ENCODE data around the gene ABCC4. TPM values are rescaled to one million over a fixed set of nuclear protein-coding genes. Genes with fewer than 3 reads are reported as not detected.

ABCC4 gene
- total and polyA plus RNA-seq, 2 donors from 2014 or later, result 11.3 to 52.4 TPM

DNA sequence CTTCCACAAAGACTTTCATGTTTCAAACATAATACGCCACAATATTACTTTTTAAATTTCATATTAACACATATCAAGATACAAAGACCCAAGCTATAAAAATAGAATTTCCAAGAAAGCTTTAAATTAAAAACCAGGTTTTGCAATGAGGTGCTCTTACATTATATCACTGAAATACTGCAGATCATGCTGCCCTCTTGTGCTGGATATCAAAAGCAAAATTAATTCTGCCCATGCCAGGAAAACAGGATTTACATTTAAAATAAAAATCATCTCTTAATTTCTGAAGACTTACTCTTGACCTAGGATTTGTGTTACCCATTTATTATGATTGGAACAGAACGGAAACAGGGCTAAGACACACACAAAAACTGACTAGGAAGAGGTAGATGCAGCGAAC is 145.0 kb downstream of the ABCC4 start:
- DNase-seq (peak in 1 of 5 donors; percentile 20), FAIRE-seq (no peak)
- H3K4me3 ChIP-seq (ENCODE audit: low read length in 3 of 3), result no peak overlapping the region
- TF ChIP-seq, protein P1, sequence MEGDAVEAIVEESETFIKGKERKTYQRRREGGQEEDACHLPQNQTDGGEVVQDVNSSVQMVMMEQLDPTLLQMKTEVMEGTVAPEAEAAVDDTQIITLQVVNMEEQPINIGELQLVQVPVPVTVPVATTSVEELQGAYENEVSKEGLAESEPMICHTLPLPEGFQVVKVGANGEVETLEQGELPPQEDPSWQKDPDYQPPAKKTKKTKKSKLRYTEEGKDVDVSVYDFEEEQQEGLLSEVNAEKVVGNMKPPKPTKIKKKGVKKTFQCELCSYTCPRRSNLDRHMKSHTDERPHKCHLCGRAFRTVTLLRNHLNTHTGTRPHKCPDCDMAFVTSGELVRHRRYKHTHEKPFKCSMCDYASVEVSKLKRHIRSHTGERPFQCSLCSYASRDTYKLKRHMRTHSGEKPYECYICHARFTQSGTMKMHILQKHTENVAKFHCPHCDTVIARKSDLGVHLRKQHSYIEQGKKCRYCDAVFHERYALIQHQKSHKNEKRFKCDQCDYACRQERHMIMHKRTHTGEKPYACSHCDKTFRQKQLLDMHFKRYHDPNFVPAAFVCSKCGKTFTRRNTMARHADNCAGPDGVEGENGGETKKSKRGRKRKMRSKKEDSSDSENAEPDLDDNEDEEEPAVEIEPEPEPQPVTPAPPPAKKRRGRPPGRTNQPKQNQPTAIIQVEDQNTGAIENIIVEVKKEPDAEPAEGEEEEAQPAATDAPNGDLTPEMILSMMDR (IDR thresholded peaks at IDR 0.05; ENCODE audit: borderline replicate concordance, extremely low read depth, insufficient read depth), result no peak
- no peaks in the 10 kb centered on the region for H3K4me1 ChIP-seq (ENCODE audit: control insufficient read depth in 2 of 3, insufficient read depth in 2 of 3, low read depth in 1 of 3, low read length in 3 of 3)
- no peaks in the 10 kb centered on the region for H3K36me3 ChIP-seq (ENCODE audit: control insufficient read depth in 2 of 3, insufficient read depth in 3 of 3, low read length in 3 of 3)
- intact Hi-C loops (cut with DNase I), result no loop called here
- no peak overlapping the region for H3K9ac ChIP-seq (ENCODE audit: low read length in 3 of 3)
- H3K9me3 ChIP-seq (ENCODE audit: control insufficient read depth in 2 of 3, insufficient read depth in 1 of 3, low read length in 3 of 3), result no peaks in the 10 kb centered on the region
- H3K27ac ChIP-seq (ENCODE audit: low read depth in 2 of 2, low read length in 2 of 2), result no peak overlapping the region
- no peaks in the 10 kb centered on the region for H3K27me3 ChIP-seq (ENCODE audit: control insufficient read depth, insufficient read depth, low read length)

DNA sequence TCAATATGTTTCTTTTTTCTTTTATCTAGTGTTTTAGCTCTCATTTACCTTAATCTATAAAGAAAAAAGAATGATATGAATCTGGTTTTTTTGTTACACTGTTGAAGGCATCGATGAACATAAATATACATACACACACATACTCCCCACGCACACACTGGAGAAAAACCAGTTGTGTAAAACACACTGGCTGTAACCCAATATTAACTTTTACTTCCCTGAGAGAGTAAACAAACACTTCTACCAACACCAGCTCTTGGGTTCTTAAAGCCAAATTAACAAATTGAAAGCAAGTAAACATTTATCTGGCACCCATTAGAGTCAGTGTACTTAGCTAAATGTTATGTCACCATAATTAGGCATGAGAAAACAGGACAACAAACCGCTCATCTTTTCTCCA is 145.7 kb downstream of the ABCC4 start:
- DNase-seq (no peak), FAIRE-seq (no peak)

DNA sequence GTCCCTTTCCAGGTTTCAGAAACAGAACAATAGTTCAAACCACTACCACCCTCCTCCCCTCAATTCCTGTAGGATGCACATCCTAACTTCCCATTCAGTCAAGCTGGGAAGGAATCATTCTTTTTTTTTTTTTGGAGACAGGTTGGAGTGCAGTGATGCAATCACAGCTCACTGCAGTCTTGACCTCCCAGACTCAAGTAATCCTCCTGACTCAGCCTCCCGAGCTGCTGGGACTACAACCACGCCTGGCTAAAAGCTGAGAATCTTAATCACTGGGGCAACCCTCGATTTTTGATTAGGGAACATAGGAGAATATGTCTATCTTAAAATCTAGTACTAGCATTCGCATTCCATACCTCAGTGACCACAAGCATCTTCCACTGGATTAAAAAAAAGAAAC is 146.2 kb downstream of the ABCC4 start:
- intact Hi-C loops (cut with DNase I), result no loop called here
- no peak overlapping the region for H3K4me3 ChIP-seq (ENCODE audit: low read length in 3 of 3)
- H3K9me3 ChIP-seq (ENCODE audit: control insufficient read depth in 2 of 3, insufficient read depth in 1 of 3, low read length in 3 of 3), result no peaks in the 10 kb centered on the region
- H3K27me3 ChIP-seq (ENCODE audit: control insufficient read depth, insufficient read depth, low read length), result no peaks in the 10 kb centered on the region
- TF ChIP-seq, protein P1 (IDR thresholded peaks at IDR 0.05; ENCODE audit: borderline replicate concordance, extremely low read depth, insufficient read depth), result no peak
- FAIRE-seq (no peak), DNase-seq (no peak)
- H3K9ac ChIP-seq (ENCODE audit: low read length in 3 of 3), result no peak overlapping the region
- H3K36me3 ChIP-seq (ENCODE audit: control insufficient read depth in 2 of 3, insufficient read depth in 3 of 3, low read length in 3 of 3), result no peaks in the 10 kb centered on the region
- H3K27ac ChIP-seq (ENCODE audit: low read depth in 2 of 2, low read length in 2 of 2), result no peak overlapping the region
- H3K4me1 ChIP-seq (ENCODE audit: control insufficient read depth in 2 of 3, insufficient read depth in 2 of 3, low read depth in 1 of 3, low read length in 3 of 3), result no peaks in the 10 kb centered on the region

More for the DNA sequence above, 145.7 kb downstream of the ABCC4 start:
- TF ChIP-seq, protein P1 (IDR thresholded peaks at IDR 0.05; ENCODE audit: borderline replicate concordance, extremely low read depth, insufficient read depth), result no peak
- Histone ChIP-seq H3K4me3 (ENCODE audit: low read length in 3 of 3) (no peak overlapping the region), H3K4me1 (ENCODE audit: control insufficient read depth in 2 of 3, insufficient read depth in 2 of 3, low read depth in 1 of 3, low read length in 3 of 3) (no peaks in the 10 kb centered on the region), H3K27me3 (ENCODE audit: control insufficient read depth, insufficient read depth, low read length) (no peaks in the 10 kb centered on the region), H3K9me3 (ENCODE audit: control insufficient read depth in 2 of 3, insufficient read depth in 1 of 3, low read length in 3 of 3) (no peaks in the 10 kb centered on the region), H3K9ac (ENCODE audit: low read length in 3 of 3) (no peak overlapping the region), H3K27ac (ENCODE audit: low read depth in 2 of 2, low read length in 2 of 2) (no peak overlapping the region), H3K36me3 (ENCODE audit: control insufficient read depth in 2 of 3, insufficient read depth in 3 of 3, low read length in 3 of 3) (no peaks in the 10 kb centered on the region)
- intact Hi-C loops (cut with DNase I), result no loop called here

DNA sequence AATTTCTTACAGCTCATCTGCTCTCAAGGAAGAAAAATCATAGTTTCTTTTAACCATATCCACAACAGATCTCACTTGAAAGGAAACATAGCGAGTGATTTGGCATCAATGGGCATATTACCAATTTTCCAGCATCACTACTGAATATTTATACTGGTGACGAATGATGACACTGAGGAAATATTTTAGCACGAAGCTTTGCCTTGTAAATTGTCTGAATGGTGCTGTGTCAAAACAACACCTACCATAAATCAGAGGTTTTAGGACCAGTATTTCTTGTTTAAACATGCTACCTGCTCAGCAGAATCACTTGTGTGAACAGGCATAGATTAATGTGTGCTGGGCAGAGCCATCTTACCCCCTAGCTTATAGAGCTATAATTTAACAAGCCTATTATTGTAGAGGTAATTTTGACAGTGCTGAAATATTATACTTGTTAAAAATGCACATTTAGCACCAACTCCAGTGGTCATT is 146.8 kb downstream of the ABCC4 start:
- FAIRE-seq, result no peak

More for the DNA sequence above, 146.8 kb downstream of the ABCC4 start:
- Histone ChIP-seq H3K9me3 (ENCODE audit: control insufficient read depth in 2 of 3, insufficient read depth in 1 of 3, low read length in 3 of 3) (no peaks in the 10 kb centered on the region), H3K27me3 (ENCODE audit: control insufficient read depth, insufficient read depth, low read length) (no peaks in the 10 kb centered on the region), H3K27ac (ENCODE audit: low read depth in 2 of 2, low read length in 2 of 2) (no peak overlapping the region), H3K4me1 (ENCODE audit: control insufficient read depth in 2 of 3, insufficient read depth in 2 of 3, low read depth in 1 of 3, low read length in 3 of 3) (no peaks in the 10 kb centered on the region), H3K36me3 (ENCODE audit: control insufficient read depth in 2 of 3, insufficient read depth in 3 of 3, low read length in 3 of 3) (no peaks in the 10 kb centered on the region), H3K9ac (ENCODE audit: low read length in 3 of 3) (no peak overlapping the region), H3K4me3 (ENCODE audit: low read length in 3 of 3) (no peak overlapping the region)
- intact Hi-C loops (cut with DNase I), result no loop called here
- TF ChIP-seq, protein P1 (IDR thresholded peaks at IDR 0.05; ENCODE audit: borderline replicate concordance, extremely low read depth, insufficient read depth), result no peak
- no peak for DNase-seq

All from kidney (tissue), 14 donors.